GM10248 (cell line): ENCODE results near the gene ANTXR1.

Source experiments
- CTCF ChIA-PET: fragments of 300-600 bp; sonication (Branson Sonifier 250); formaldehyde crosslinking; extraction: SDS; loops from one replicate; lab custom pipeline; 2021; ENCODE audit warnings: antibody characterized with exemption; lab: Yijun Ruan, JAX
- POLR2A ChIA-PET: fragments of 350-650 bp; sonication (Branson Sonifier 250); formaldehyde crosslinking; extraction: SDS; loops from one replicate; lab custom pipeline; 2020; ENCODE audit warnings: antibody characterized with exemption; lab: Yijun Ruan, JAX
- DNase-seq: peaks from one replicate; pipeline ENCODE4 v3.0.0; 2012; ENCODE audit errors: extremely low spot score
- TF ChIP-seq, protein P1 (sequence below): IDR thresholded peaks from 2 replicates; pipeline ENCODE4 v1.5.1; 2012; ENCODE audit warnings: mild to moderate bottlenecking, low read depth; ENCODE audit errors: extremely low read depth, missing control alignments, control extremely low read depth

ANTXR1 gene

DNA sequence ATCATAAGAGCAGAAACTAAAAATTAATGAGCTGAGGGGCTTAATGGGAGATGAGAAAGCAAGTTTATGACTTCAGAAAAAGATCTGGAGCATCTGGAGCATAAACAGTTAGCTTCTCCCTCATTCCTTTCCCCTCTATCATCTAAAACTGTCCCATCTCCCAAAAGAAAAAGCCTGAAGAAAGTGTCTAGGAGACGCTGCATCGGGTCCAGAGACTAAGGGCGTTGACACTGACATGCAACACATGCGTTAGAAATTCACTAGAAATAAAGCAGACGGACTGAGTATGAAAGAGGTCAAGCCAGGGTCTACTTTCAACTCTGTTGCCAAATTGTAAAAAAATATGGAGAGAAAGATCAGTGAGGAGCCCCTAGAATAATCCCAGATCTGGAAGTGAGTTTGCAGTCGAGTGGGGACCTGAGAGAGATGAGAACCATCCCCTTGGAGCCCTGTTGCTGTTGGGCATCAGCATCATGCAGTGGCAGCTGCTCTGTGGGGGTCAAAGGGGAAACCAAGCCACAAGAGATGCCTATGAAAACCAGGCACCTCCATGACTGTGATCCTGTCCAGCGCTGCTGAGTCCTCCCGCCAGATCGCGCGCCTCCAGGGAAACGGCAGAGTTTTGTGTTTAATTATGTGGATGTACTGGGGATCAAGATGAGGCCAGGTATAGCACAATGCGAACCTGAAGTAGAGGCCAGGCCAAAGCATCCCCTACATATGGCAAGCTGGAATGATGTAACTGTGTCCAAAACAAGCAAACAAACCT is 13.9 kb downstream of the ANTXR1 start:
- no peak for DNase-seq
- CTCF ChIA-PET = interaction anchor here (0.9 to 1.8 kb wide), 7 partner anchors 14 to 698 kb away, joined by 3 to 14 read pairs (median 3); no protein-coding TSS in a partner anchor
- POLR2A ChIA-PET = no interaction called here
- TF ChIP-seq, protein P1, sequence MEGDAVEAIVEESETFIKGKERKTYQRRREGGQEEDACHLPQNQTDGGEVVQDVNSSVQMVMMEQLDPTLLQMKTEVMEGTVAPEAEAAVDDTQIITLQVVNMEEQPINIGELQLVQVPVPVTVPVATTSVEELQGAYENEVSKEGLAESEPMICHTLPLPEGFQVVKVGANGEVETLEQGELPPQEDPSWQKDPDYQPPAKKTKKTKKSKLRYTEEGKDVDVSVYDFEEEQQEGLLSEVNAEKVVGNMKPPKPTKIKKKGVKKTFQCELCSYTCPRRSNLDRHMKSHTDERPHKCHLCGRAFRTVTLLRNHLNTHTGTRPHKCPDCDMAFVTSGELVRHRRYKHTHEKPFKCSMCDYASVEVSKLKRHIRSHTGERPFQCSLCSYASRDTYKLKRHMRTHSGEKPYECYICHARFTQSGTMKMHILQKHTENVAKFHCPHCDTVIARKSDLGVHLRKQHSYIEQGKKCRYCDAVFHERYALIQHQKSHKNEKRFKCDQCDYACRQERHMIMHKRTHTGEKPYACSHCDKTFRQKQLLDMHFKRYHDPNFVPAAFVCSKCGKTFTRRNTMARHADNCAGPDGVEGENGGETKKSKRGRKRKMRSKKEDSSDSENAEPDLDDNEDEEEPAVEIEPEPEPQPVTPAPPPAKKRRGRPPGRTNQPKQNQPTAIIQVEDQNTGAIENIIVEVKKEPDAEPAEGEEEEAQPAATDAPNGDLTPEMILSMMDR = no peak

DNA sequence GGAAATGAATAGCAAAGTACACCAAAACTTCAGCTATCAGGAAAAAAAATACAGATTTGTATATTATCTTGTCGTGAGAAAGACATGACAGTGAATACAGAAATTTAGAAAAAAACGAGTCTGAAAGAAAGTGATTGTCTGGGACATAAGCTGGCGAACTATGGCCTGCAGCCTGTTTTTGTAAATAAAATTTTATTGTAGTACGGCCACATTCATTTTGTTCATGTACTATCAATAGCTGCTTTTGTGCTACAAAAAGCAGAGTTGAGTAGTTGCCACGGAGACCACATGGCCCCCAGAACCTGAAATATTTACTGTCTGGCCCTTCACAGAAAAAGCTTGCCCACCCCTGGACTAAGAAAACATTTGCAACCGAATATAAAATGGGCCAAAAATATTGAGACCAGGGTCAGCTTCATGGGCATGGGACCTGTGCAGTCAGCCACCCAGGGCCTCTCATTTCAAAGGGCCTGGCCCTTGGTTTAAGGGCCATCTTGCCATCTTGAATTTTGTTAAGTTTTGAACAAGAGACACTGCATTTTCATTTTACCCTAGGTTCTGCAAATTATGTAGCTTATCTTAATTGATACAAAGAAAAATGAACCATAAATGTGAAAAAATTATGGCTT is 17.9 kb downstream of the ANTXR1 start:
- ChIA-PET POLR2A (no interaction called here), CTCF (no interaction called here)
- no peak for DNase-seq
- TF ChIP-seq, protein P1 = no peak

DNA sequence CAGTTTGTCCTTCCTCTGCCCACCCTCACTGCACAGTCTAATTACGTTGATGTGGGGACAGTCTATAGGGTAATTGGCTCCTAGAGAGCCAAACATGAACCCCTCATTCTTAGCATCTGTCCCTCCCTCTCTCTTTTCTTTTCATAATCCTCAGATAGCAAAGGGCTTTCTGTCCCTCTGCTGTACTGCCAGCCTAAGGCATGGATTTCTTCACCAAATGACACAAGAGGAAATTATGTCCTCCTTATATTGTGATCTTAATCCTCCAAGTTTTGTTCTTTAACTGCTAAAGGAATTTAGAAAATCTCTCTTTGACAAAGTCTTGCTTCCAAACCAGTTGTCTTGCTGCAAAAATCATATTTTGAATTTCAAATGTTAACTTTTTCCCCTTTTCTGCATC is 18.5 kb downstream of the ANTXR1 start:
- CTCF ChIA-PET = interaction anchor here (0.8 kb wide), 1 partner anchor 14 kb away, joined by 3 read pairs; no protein-coding TSS in a partner anchor
- TF ChIP-seq, protein P1 = no peak
- no peak for DNase-seq
- POLR2A ChIA-PET = no interaction called here

DNA sequence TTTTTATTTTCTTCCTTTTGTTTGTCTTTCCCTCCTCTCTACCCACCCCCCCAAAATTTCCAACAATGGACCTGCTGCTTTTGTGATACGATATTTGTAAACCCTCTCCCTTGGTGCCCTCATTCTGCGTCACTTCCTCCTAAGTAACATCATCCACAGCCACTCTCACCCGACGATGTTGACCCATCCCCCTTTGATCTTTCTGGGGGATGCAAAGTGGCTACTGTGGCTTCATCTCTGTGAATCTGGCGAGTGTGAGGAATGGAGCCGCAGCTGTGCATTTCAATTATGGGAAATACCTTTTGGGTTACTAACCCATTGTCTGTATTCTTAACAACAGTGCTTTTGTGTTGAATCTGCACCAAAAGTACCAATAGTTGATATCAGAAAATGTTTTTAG is 19.4 kb downstream of the ANTXR1 start:
- no peak for DNase-seq
- POLR2A ChIA-PET = no interaction called here
- CTCF ChIA-PET = interaction anchor here (0.8 kb wide), 1 partner anchor 15 kb away, joined by 3 read pairs; no protein-coding TSS in a partner anchor
- TF ChIP-seq, protein P1 = no peak

DNA sequence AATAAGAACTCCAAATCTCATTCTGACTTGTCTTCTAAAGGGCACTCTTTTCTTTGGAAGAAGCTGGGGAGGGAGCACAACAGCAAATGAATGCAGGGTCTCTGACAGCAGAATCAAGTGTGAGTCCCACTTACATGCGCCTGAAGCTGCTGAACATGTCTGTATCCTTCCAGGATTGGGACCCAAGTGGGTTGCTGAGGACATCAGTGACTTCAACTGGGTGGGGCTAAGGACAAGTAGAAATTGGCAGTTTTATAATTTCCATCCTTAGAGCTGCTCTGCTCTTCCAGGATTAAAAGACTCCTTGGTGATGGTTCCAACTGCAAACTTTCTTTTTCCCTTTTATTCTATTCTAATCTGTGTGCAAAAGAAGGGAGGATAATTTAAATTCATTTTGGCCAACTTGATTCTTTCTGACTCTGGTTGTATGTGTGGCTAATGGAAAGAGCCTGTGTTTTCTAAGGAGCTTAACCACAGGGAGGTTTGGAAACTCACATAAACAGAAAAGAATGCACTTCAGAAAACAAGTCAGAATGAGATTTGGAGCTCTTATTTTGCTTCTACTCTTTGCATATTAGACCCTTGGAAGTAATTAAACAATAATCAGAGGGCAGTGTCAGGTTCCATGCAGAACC is 20.6 kb downstream of the ANTXR1 start:
- ChIA-PET POLR2A (no interaction called here), CTCF (interaction anchor here (0.8 kb wide), 1 partner anchor 109 kb away, joined by 3 read pairs; no protein-coding TSS in a partner anchor)
- TF ChIP-seq, protein P1 = no peak
- DNase-seq = no peak

DNA sequence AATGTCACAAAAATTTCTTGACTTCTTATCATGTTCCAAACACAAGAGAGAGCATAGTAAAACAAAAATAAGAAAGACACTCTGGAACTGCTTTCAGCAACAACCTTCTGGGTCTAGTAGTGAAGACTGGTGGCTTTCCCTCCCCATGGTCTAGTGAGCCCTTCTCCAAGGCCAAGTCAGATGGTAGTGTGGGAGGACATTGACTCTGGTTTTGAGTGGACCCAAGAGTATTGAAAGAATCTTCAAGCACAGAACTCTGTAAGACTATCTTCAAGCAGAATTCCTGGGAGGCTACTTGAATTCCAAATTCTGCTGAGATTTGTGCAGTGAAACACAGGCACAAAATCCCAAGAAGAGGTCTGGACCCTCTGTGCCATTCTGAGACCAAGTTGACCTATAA is 21.1 kb downstream of the ANTXR1 start:
- CTCF ChIA-PET = interaction anchor here (0.8 kb wide), 1 partner anchor 109 kb away, joined by 3 read pairs; no protein-coding TSS in a partner anchor
- POLR2A ChIA-PET = no interaction called here
- no peak for DNase-seq
- TF ChIP-seq, protein P1 = no peak
